Measurements from ENCODE around the gene CDH15.

CDH15 gene

GRCh38 chr16:89244754-89245153 lies 73.2 kb downstream of the CDH15 start:
- intact Hi-C loops (cut with DNase I): no loop called here
- DNase-seq: no peak
